Epithelial cell of esophagus (primary cell): ENCODE data around the gene PNPLA5.
A peak's percentile ranks its signal among the peaks of the same experiment; 100 is the strongest.

Experiments
- DNase-seq: peaks from one replicate; pipeline ENCODE4 v3.0.0; 2010; ENCODE audit warnings: low read depth
- H3K4me3 ChIP-seq: 2 replicates; pipeline ENCODE4 v1.5.1; 2011; ENCODE audit warnings: mild to moderate bottlenecking, low read length, control low read depth
- CTCF ChIP-seq: IDR thresholded peaks from 2 replicates; pipeline ENCODE4 v1.5.1; 2011; ENCODE audit warnings: low read depth, mild to moderate bottlenecking, low read length, control low read depth, inconsistent platforms; ENCODE audit not compliant: insufficient read depth; ENCODE audit errors: missing control alignments

Gene PNPLA5

DNA sequence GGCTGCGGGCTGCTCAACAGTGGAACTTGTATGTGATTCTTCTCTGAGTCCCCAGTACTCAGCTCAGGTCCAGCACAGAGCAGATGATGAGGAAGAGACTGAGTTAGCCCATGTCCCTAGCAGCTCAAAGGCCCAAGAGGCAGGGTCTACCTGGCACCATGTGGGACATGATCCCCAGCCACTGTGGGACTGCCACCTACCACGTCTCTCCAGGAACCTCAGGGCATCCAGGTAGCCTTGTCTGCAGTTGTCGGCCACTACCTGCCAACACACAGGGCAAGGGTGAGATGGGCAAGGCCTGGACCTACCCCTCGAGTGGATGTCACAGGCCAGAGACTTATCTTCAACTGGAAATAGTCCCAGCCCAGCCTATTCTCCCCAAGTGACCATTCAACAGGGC, 4.4 kb downstream of the PNPLA5 start:
- TF ChIP-seq CTCF, result no peak
- DNase-seq, result no peak
- no peak overlapping the region for H3K4me3 ChIP-seq

DNA sequence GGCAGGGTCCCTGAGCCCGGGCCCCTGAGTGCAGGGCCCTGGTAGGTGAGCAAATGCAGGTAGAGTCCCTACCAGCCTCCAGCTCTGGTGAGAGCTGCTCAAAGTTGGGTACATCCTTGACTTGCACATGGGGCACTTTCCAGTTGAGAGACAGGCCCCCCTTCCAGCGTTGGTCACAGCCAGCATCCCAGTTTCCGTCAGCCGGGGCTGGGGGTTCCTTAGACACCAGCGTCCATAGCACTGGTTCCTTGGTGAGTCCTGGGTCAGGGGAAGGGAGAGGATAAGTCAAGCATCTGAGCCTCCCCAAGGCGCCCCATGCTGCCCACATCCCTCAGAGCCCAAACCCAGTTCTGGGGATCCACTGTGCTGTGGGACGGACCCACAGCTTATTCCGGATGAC, 5.6 kb downstream of the PNPLA5 start:
- no peak for TF ChIP-seq CTCF
- DNase-seq, result no peak

DNA sequence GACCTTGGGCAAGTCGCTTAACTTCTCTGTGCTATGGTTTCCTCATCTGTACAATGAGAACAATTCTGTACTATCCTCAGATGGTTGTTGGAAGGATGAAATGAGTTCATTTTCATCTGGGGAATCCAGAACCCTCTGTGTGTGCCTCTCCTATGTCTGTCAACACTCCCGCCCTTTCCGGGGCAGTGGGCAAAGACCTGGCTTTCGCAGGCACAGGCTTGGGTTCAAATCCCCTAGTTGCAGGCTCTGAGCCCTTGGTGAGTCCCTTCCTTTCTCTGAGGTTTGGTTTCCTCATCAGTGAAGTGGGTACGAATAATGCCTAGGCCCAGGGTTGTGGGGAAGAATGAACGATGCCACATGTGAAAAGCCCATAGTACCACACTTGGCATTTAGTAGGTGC, 6.0 kb downstream of the PNPLA5 start:
- DNase-seq, result no peak
- H3K4me3 ChIP-seq, result no peak overlapping the region
- TF ChIP-seq CTCF, result no peak

More for the DNA sequence above, 5.6 kb downstream of the PNPLA5 start:
- no peak overlapping the region for H3K4me3 ChIP-seq

- no peak overlapping the region for H3K4me3 ChIP-seq
- DNase-seq, result no peak
- TF ChIP-seq CTCF, result no peak
Measured at GRCh38 chr22:43885319-43885671, 6.5 kb downstream of the PNPLA5 start.

DNA sequence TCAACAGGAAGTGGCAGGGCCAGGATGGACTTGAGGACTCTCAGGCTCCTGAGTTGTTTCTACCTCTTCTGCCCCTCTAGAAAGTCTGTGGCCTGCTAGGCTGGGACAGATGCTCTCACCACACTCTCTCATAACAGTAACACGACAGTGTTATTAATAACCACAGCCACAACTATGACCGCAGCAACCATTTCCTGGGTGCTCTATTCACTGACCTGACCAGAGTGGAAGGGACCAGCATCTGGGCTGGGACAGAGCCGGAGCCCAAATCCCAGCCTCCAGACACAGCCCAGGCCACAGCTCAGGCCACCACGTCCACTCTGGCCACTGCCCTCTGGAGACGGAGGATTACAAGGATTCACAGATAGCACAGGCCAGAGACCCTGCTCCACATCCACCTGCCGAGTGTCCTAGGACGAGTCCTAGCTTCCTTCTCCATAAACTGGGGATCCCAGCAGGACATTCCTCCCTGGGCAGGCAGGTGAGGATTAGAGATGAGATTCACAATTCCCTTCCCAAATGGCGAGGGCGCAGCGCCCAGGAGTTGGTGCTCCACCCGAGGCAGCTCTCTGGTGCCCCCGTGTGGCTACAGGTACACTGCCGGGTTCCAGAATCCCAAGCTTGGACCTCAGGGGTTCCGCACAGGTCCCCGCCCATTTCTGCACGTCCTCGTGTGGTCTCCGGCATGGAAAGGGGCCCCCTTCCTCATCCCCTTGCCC, 7.1 kb downstream of the PNPLA5 start:
- DNase-seq, result peak; percentile 54
- no peak overlapping the region for H3K4me3 ChIP-seq
- peak; percentile 81 for TF ChIP-seq CTCF

- TF ChIP-seq CTCF, result no peak
- DNase-seq, result no peak
- no peak overlapping the region for H3K4me3 ChIP-seq
Measured at GRCh38 chr22:43883719-43884415, 7.9 kb downstream of the PNPLA5 start.
